NCI-H146 (cell line): ENCODE measurements around the gene LAG3.

Experiments
- DNase-seq: peaks from one replicate; lab custom pipeline; 2025; lab: John Stamatoyannopoulos, UW

Gene LAG3

DNA sequence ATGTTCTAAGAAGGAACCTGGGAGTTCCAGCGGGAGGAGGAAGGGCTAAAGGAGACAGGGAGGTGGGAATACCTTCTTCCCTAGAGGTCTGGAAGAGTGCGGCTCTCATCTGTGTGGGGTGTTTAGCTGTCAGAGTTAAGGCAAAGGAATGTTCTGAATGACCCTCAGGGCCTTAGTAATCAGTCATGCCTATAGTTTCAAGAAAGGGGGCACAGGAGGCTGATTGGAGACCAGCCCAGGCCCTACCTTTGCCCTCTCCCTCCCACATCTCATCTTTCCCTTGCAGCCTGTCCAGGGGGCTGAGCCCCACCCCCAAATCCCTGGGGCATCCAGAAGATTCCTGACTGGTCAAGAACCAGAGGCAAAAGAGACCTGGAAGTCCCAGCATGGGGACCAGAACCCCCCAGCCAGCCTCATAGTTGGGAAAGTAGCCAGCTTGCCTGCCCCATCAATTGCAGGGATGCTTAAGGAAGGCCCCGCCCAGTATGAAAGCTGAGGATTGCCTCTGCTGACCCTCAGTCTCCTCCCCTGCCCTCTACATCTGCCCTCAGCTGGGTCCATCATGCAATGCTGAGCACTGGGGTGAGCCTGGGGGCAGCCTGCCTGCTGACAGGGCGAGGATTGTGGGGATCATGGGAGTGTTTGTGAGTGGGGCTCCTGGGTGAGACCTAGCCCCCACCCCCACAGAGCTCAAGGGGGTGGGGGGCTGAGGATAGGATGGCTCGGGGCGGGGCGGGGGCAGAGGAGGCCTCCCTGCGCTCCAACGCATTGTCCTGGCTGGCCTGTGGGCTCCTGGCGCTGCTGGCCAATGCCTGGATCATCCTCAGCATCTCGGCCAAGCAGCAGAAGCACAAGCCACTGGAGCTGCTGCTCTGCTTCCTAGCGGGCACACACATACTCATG lies 51.1 kb downstream of the LAG3 start:
- no peak for DNase-seq

- DNase-seq = no peak
These were observed 51.9 kb downstream of the LAG3 start for GRCh38 chr12:6824085-6824775.

DNA sequence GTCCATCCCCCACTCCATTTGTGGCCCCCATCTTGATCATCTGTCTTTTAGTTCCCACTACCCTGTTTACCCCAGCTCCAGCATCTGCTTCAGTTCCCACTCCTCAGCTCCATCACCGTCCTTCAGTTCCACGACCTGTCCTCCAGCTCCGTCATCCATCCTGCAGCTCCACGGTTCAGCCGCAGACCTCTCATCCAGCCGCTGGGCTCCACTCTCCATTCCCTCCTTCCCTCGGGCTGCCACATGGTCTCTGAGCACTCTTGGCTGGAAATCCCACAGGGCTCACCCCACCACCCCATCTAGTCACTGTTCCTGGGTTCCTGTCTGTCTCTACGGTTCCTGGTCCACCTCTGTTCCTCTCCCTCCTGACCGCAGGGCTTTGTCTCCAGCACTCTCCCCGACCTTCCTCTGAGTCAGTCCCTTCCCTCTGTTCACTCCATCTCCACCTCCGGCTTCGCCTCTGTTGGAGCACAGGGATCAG lies 52.6 kb downstream of the LAG3 start:
- DNase-seq = peak; percentile 69

- DNase-seq = peak; percentile 96
These were observed 53.2 kb downstream of the LAG3 start for GRCh38 chr12:6825398-6826124.

DNA sequence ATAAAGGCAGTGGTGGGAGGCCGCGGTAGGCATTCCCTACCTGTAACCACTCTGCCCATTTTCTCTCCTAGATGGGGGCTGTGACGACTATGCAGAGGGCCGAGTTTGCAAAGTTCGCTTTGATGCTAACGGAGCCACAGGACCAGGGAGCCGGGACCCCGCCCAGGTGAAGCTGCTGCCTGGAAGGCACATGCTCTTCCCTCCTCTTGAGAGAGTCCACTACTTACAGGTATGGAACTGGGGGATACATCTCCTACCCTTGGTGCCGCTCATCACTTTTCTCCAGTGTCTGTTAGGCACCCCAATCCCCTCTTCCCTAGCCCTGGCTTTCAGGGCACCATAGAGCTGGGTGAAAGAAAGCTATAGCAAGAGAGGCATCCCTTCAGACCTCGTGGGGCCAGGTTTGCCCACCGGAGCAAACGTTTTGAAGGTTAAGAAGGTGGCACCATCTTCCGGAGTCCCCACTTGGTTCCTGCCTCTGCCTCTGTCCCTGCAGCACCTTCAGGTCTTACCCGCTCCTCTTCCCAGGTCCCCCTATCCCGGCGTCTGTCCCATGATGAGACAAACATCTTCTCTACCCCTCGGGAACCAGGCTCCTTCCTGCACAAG lies 53.9 kb downstream of the LAG3 start:
- DNase-seq = no peak

DNA sequence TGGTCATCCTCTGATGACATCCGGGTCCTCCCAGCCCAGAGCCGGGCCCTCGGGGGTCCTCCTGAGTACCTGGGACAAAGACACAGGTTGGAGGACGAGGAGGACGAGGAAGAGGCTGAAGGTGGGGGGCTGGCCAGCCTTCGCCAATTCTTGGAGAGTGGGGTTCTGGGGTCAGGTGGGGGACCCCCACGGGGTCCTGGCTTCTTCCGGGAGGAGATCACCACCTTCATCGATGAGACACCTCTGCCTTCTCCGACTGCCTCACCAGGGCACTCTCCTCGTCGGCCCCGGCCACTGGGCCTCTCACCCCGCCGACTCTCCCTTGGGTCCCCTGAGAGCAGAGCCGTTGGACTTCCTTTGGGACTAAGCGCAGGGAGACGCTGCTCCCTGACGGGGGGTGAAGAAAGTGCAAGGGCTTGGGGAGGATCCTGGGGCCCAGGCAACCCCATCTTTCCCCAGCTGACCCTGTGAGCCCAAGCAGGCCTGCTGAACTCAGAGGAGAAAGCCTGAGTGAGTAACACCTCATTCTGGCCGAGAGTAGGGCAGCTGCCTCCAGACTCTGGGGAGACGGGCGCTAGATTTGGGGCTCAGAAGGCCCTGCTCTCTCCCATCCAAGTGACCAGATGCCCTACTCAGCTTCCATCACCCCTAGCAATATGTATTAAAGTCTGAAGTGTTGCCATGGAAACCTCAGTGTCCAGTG lies 54.6 kb downstream of the LAG3 start:
- no peak for DNase-seq

- DNase-seq = peak; percentile 97
These were observed 55.2 kb downstream of the LAG3 start for GRCh38 chr12:6827437-6827911.
